ENCODE measurements around the gene AKNAD1. TPM values are rescaled to one million over a fixed set of nuclear protein-coding genes. Genes with fewer than 3 reads are reported as not detected.

Gene AKNAD1
- polyA plus RNA-seq, 3 donors: not detected

DNA sequence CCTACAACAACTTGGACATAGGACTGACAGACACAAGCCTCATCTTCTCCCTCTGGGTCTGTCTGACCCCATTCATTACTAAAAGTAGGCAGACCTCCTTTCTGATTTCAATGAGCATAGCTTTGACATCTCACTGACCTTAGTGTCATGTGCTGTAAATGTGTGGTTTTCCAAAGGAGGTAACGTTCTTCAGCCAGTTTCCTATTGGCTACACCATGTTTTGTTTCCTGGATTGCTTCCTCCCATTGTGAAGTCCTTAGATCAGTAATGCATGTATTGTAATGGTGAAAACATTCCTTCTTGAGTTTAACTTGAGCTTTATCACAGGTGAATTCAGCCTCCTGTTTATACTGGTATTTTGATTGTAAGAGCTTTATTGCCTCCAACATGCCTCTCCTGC is 89.8 kb downstream of the AKNAD1 start:
- H3K9me3 ChIP-seq (replicated peaks in 1 of 2; ENCODE audit: control insufficient read depth in 1 of 2, insufficient read depth in 1 of 2, low read length in 2 of 2): no peaks in the 10 kb centered on the region
- H4K20me1 ChIP-seq (ENCODE audit: insufficient read depth, low read length): peaks cover 73% of the 10 kb centered on the region
- Mint-ChIP-seq H3K4me3 (no peak overlapping the region), H3K4me1 (no peaks in the 10 kb centered on the region), H3K27ac (no peak overlapping the region), H3K27me3 (ENCODE audit: low read depth in 3 of 3) (no peaks in the 10 kb centered on the region), H3K36me3 (peaks cover 49 to 63% of the 10 kb centered on the region in 2 donors), H3K9me3 (no peaks in the 10 kb centered on the region)
- H3K27me3 ChIP-seq (ENCODE audit: control insufficient read depth in 2 of 2, insufficient read depth in 2 of 2, low read length in 2 of 2): no peaks in the 10 kb centered on the region
- DNase-seq: no peak
- no peak overlapping the region for H3K9ac ChIP-seq (ENCODE audit: insufficient read depth, low read length, poor library complexity, severe bottlenecking)
- no peak overlapping the region for H2AFZ ChIP-seq (ENCODE audit: insufficient read depth, low read depth, low read length, poor library complexity, severe bottlenecking)
- peaks cover 67 to 87% of the 10 kb centered on the region in 2 donors for H3K36me3 ChIP-seq (replicated peaks in 1 of 2; ENCODE audit: control insufficient read depth in 1 of 2, insufficient read depth in 2 of 2, low read length in 2 of 2)
- peaks cover 22% of the 10 kb centered on the region for H3K79me2 ChIP-seq (ENCODE audit: insufficient read depth, low read length)
- no peaks in the 10 kb centered on the region for H3K4me1 ChIP-seq (ENCODE audit: control insufficient read depth in 1 of 2, insufficient read depth in 2 of 2, low read length in 2 of 2)
- no peak overlapping the region for H3K27ac ChIP-seq (ENCODE audit: low read depth in 1 of 2, low read length in 2 of 2)
- no peak for TF ChIP-seq CTCF (IDR thresholded peaks at IDR 0.05)
- 50% methylated on average over 1 of the region's 1 CpG for WGBS (ENCODE audit: insufficient coverage)
- no peak overlapping the region for H3K4me3 ChIP-seq (replicated peaks in 1 of 3; ENCODE audit: low read depth in 2 of 3, low read length in 3 of 3)
- intact Hi-C loops (cut with micrococcal nuclease): no loop called here
- no peak overlapping the region for H3K4me2 ChIP-seq (replicated peaks; ENCODE audit: extremely low read depth, low read length, poor library complexity, severe bottlenecking)

Other genes starting within 250 kb of the AKNAD1 start
- gene HENMT1, start 196.0 kb downstream of the AKNAD1 start, polyA plus RNA-seq: 10 to 100 TPM; 10.5 to 14.5 (median 13.4) TPM
- 10 to 100 TPM in 1 of 3 donors, 1 to 10 TPM in 2; 4.9 to 29.9 (median 8.3) TPM for gene PRPF38B, start 164.8 kb downstream of the AKNAD1 start, polyA plus RNA-seq
- gene FNDC7, start 144.2 kb downstream of the AKNAD1 start, polyA plus RNA-seq: under 1 TPM in 1 of 3 donors, not detected in 2; 0.07 TPM
- 10 to 100 TPM; 32.3 to 56.2 (median 48.3) TPM for gene STXBP3, start 110.4 kb downstream of the AKNAD1 start, polyA plus RNA-seq
- 1 to 10 TPM; 1.2 to 4.7 (median 2.4) TPM for gene GPSM2, start 19.9 kb upstream of the AKNAD1 start, polyA plus RNA-seq
- gene CLCC1, start 106.4 kb upstream of the AKNAD1 start, polyA plus RNA-seq: 10 to 100 TPM in 1 of 3 donors, 1 to 10 TPM in 2; 7.1 to 12.9 (median 9.4) TPM
- 1 to 10 TPM; 5.2 to 7.6 (median 6.0) TPM for gene WDR47, start 185.0 kb upstream of the AKNAD1 start, polyA plus RNA-seq
- gene TAF13, start 218.9 kb upstream of the AKNAD1 start, polyA plus RNA-seq: 10 to 100 TPM in 1 of 3 donors, 1 to 10 TPM in 2; 1.2 to 17.7 (median 5.2) TPM
- gene TMEM167B, start 233.7 kb upstream of the AKNAD1 start, polyA plus RNA-seq: 10 to 100 TPM; 39.2 to 50.8 (median 43.3) TPM